Measurements from ENCODE around the gene EVC.

The EVC gene

GRCh38 chr4:5787311-5787710 is 76.3 kb downstream of the EVC start:
- H3K4me3 Mint-ChIP-seq: no peak overlapping the region
- peaks cover 5% of the 10 kb centered on the region for H3K27me3 Mint-ChIP-seq
- no peak overlapping the region for H3K27ac Mint-ChIP-seq
- DNase-seq (ENCODE audit: low spot score in 2 of 2) (no peak), ATAC-seq (ENCODE audit: low read depth) (no peak)
- peaks cover 2% of the 10 kb centered on the region for H3K36me3 Mint-ChIP-seq
- H3K4me1 Mint-ChIP-seq: no peaks in the 10 kb centered on the region
- peaks cover 3% of the 10 kb centered on the region for H3K9me3 Mint-ChIP-seq

GRCh38 chr4:5788144-5788543 is 77.1 kb downstream of the EVC start:
- no peak overlapping the region for H3K4me3 Mint-ChIP-seq
- no peak for DNase-seq (ENCODE audit: low spot score in 2 of 2)
- no peak overlapping the region for H3K27ac Mint-ChIP-seq
- H3K36me3 Mint-ChIP-seq: peaks cover 2% of the 10 kb centered on the region
- H3K4me1 Mint-ChIP-seq: no peaks in the 10 kb centered on the region
- H3K9me3 Mint-ChIP-seq: peaks cover 3% of the 10 kb centered on the region
- peaks cover under 1% of the 10 kb centered on the region for H3K27me3 Mint-ChIP-seq
- ATAC-seq (ENCODE audit: low read depth): no peak

GRCh38 chr4:5789141-5789540 is 78.1 kb downstream of the EVC start:
- ATAC-seq (ENCODE audit: low read depth): no peak
- no peaks in the 10 kb centered on the region for H3K27me3 Mint-ChIP-seq
- peaks cover 2% of the 10 kb centered on the region for H3K36me3 Mint-ChIP-seq
- H3K4me3 Mint-ChIP-seq: no peak overlapping the region
- H3K9me3 Mint-ChIP-seq: peaks cover 3% of the 10 kb centered on the region
- no peak for DNase-seq (ENCODE audit: low spot score in 2 of 2)
- H3K4me1 Mint-ChIP-seq: no peaks in the 10 kb centered on the region
- no peak overlapping the region for H3K27ac Mint-ChIP-seq

- no peaks in the 10 kb centered on the region for H3K27me3 Mint-ChIP-seq
- no peak overlapping the region for H3K27ac Mint-ChIP-seq
- H3K4me1 Mint-ChIP-seq: no peaks in the 10 kb centered on the region
- peaks cover 3% of the 10 kb centered on the region for H3K9me3 Mint-ChIP-seq
- ATAC-seq (ENCODE audit: low read depth) (no peak), DNase-seq (ENCODE audit: low spot score in 2 of 2) (no peak)
- H3K4me3 Mint-ChIP-seq: no peak overlapping the region
- peaks cover 2% of the 10 kb centered on the region for H3K36me3 Mint-ChIP-seq
Measured at GRCh38 chr4:5790546-5790857, 79.5 kb downstream of the EVC start.

GRCh38 chr4:5791654-5792053 is 80.7 kb downstream of the EVC start:
- Mint-ChIP-seq H3K27me3 (no peaks in the 10 kb centered on the region), H3K4me3 (no peak overlapping the region), H3K4me1 (no peaks in the 10 kb centered on the region), H3K36me3 (peaks cover 2% of the 10 kb centered on the region), H3K27ac (no peak overlapping the region), H3K9me3 (peaks cover 6% of the 10 kb centered on the region)
- DNase-seq (ENCODE audit: low spot score in 2 of 2): no peak
- no peak for ATAC-seq (ENCODE audit: low read depth)

GRCh38 chr4:5793514-5793913 is 82.5 kb downstream of the EVC start:
- ATAC-seq (ENCODE audit: low read depth): no peak
- Mint-ChIP-seq H3K36me3 (no peaks in the 10 kb centered on the region), H3K4me1 (no peaks in the 10 kb centered on the region), H3K9me3 (peaks cover 3% of the 10 kb centered on the region), H3K27me3 (no peaks in the 10 kb centered on the region), H3K27ac (no peak overlapping the region), H3K4me3 (no peak overlapping the region)
- DNase-seq (ENCODE audit: low spot score in 2 of 2): no peak

GRCh38 chr4:5795580-5795979 is 84.6 kb downstream of the EVC start:
- no peaks in the 10 kb centered on the region for H3K27me3 Mint-ChIP-seq
- H3K27ac Mint-ChIP-seq: no peak overlapping the region
- peaks cover 3% of the 10 kb centered on the region for H3K9me3 Mint-ChIP-seq
- H3K36me3 Mint-ChIP-seq: no peaks in the 10 kb centered on the region
- H3K4me1 Mint-ChIP-seq: no peaks in the 10 kb centered on the region
- DNase-seq (ENCODE audit: low spot score in 2 of 2) (no peak), ATAC-seq (ENCODE audit: low read depth) (no peak)
- H3K4me3 Mint-ChIP-seq: no peak overlapping the region

- peaks cover 3% of the 10 kb centered on the region for H3K9me3 Mint-ChIP-seq
- no peak for ATAC-seq (ENCODE audit: low read depth)
- no peaks in the 10 kb centered on the region for H3K36me3 Mint-ChIP-seq
- H3K4me3 Mint-ChIP-seq: no peak overlapping the region
- no peaks in the 10 kb centered on the region for H3K27me3 Mint-ChIP-seq
- DNase-seq (ENCODE audit: low spot score in 2 of 2): no peak
- no peak overlapping the region for H3K27ac Mint-ChIP-seq
- H3K4me1 Mint-ChIP-seq: no peaks in the 10 kb centered on the region
Measured at GRCh38 chr4:5796976-5797375, 86.0 kb downstream of the EVC start.

- Mint-ChIP-seq H3K4me3 (no peak overlapping the region), H3K36me3 (no peaks in the 10 kb centered on the region), H3K4me1 (no peaks in the 10 kb centered on the region), H3K27me3 (no peaks in the 10 kb centered on the region), H3K27ac (no peak overlapping the region), H3K9me3 (peaks cover 3% of the 10 kb centered on the region)
- DNase-seq (ENCODE audit: low spot score in 2 of 2): no peak
- no peak for ATAC-seq (ENCODE audit: low read depth)
Measured at GRCh38 chr4:5797866-5798265, 86.9 kb downstream of the EVC start.

GRCh38 chr4:5798462-5798861 is 87.5 kb downstream of the EVC start:
- H3K27ac Mint-ChIP-seq: no peak overlapping the region
- H3K4me1 Mint-ChIP-seq: no peaks in the 10 kb centered on the region
- no peak for DNase-seq (ENCODE audit: low spot score in 2 of 2)
- H3K9me3 Mint-ChIP-seq: peaks cover 3% of the 10 kb centered on the region
- H3K36me3 Mint-ChIP-seq: no peaks in the 10 kb centered on the region
- no peak for ATAC-seq (ENCODE audit: low read depth)
- H3K4me3 Mint-ChIP-seq: no peak overlapping the region
- H3K27me3 Mint-ChIP-seq: no peaks in the 10 kb centered on the region

GRCh38 chr4:5798946-5799345 is 87.9 kb downstream of the EVC start:
- ATAC-seq (ENCODE audit: low read depth): no peak
- Mint-ChIP-seq H3K27me3 (no peaks in the 10 kb centered on the region), H3K4me3 (no peak overlapping the region), H3K36me3 (no peaks in the 10 kb centered on the region), H3K4me1 (no peaks in the 10 kb centered on the region), H3K9me3 (peaks cover 3% of the 10 kb centered on the region), H3K27ac (no peak overlapping the region)
- no peak for DNase-seq (ENCODE audit: low spot score in 2 of 2)

GRCh38 chr4:5799406-5799805 is 88.4 kb downstream of the EVC start:
- no peaks in the 10 kb centered on the region for H3K27me3 Mint-ChIP-seq
- H3K4me3 Mint-ChIP-seq: no peak overlapping the region
- H3K27ac Mint-ChIP-seq: no peak overlapping the region
- ATAC-seq (ENCODE audit: low read depth): no peak
- no peak for DNase-seq (ENCODE audit: low spot score in 2 of 2)
- peaks cover 3% of the 10 kb centered on the region for H3K9me3 Mint-ChIP-seq
- H3K4me1 Mint-ChIP-seq: no peaks in the 10 kb centered on the region
- H3K36me3 Mint-ChIP-seq: no peaks in the 10 kb centered on the region

GRCh38 chr4:5800496-5800895 is 89.5 kb downstream of the EVC start:
- DNase-seq (ENCODE audit: low spot score in 2 of 2) (no peak), ATAC-seq (ENCODE audit: low read depth) (no peak)
- Mint-ChIP-seq H3K36me3 (no peaks in the 10 kb centered on the region), H3K27ac (no peak overlapping the region), H3K4me1 (no peaks in the 10 kb centered on the region), H3K27me3 (no peaks in the 10 kb centered on the region), H3K4me3 (no peak overlapping the region), H3K9me3 (peaks cover 3% of the 10 kb centered on the region)

GRCh38 chr4:5801696-5802095 is 90.7 kb downstream of the EVC start:
- Mint-ChIP-seq H3K4me3 (no peak overlapping the region), H3K36me3 (no peaks in the 10 kb centered on the region), H3K27me3 (no peaks in the 10 kb centered on the region), H3K9me3 (no peaks in the 10 kb centered on the region), H3K27ac (no peak overlapping the region), H3K4me1 (no peaks in the 10 kb centered on the region)
- ATAC-seq (ENCODE audit: low read depth) (no peak), DNase-seq (ENCODE audit: low spot score in 2 of 2) (no peak)

- ATAC-seq (ENCODE audit: low read depth): no peak
Measured at GRCh38 chr4:5802565-5802964, 91.6 kb downstream of the EVC start.

GRCh38 chr4:5804656-5805055 is 93.7 kb downstream of the EVC start:
- DNase-seq (ENCODE audit: low spot score in 2 of 2): no peak
- no peak for ATAC-seq (ENCODE audit: low read depth)

More at GRCh38 chr4:5802565-5802964, 91.6 kb downstream of the EVC start:
- no peaks in the 10 kb centered on the region for H3K36me3 Mint-ChIP-seq
- H3K27me3 Mint-ChIP-seq: no peaks in the 10 kb centered on the region
- H3K9me3 Mint-ChIP-seq: no peaks in the 10 kb centered on the region
- no peak for DNase-seq (ENCODE audit: low spot score in 2 of 2)
- no peaks in the 10 kb centered on the region for H3K4me1 Mint-ChIP-seq
- H3K4me3 Mint-ChIP-seq: no peak overlapping the region
- H3K27ac Mint-ChIP-seq: no peak overlapping the region

More at GRCh38 chr4:5804656-5805055, 93.7 kb downstream of the EVC start:
- no peaks in the 10 kb centered on the region for H3K9me3 Mint-ChIP-seq
- no peaks in the 10 kb centered on the region for H3K27me3 Mint-ChIP-seq
- H3K4me3 Mint-ChIP-seq: no peak overlapping the region
- no peak overlapping the region for H3K27ac Mint-ChIP-seq
- no peaks in the 10 kb centered on the region for H3K36me3 Mint-ChIP-seq
- H3K4me1 Mint-ChIP-seq: no peaks in the 10 kb centered on the region
